Prostate gland (tissue), 2 donors: Measurements from ENCODE around the gene MYCL.

Experiments used
- POLR2A ChIP-seq: fragments of 450-650 bp; IDR thresholded peaks from one replicate; pipeline ENCODE4 v1.6.1; 2016; ENCODE audit warnings: antibody characterized with exemption, mild to moderate bottlenecking
- POLR2AphosphoS5 ChIP-seq: sonication (generic); formaldehyde crosslinking; IDR thresholded peaks from one replicate; pipeline ENCODE4 v1.6.1; 2017; ENCODE audit warnings: antibody characterized with exemption
- TF ChIP-seq, protein P1 (sequence below), 4 experiments: fragments of 200-600 bp in 2 of 4; fragments of 450-650 bp in 2 of 4; sonication (generic) in 2 of 4; IDR thresholded peaks; 1 replicate in 3 of 4; 2 replicates in 1 of 4; pipeline ENCODE4 v1.5.1; 2016 to 2019; ENCODE audit warnings: antibody characterized with exemption in 4 of 4, mild to moderate bottlenecking in 2 of 4, moderate library complexity in 2 of 4

DNA sequence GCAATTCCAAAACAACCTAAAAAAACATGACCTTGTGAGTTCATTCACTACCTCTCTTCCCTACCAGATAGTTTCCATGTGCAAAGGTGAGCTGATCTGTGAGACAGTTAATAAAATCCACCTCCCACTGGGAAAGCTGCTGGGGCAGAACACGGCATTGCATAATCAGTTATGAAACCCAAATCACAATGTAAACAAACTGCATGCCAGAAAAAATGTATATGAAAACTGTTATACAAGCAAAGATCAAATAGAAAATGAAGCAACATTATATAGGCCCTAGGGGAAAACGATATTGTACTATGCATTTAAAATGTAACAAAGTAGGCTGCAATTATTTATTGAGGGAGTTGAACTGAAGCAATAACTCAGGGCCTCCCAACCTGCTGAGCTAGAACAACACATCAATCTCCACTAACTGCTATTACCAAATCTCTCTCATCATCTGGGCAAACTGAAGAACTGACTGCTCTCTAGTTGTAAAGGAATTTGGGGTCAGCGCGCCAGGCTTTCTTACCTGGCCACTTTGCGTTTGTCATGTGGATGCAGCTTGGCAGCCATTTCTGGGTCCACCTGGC, 49.4 kb downstream of the MYCL start:
- TF ChIP-seq POLR2AphosphoS5 = peak; percentile 61
- TF ChIP-seq POLR2A = no peak
- TF ChIP-seq, protein P1, sequence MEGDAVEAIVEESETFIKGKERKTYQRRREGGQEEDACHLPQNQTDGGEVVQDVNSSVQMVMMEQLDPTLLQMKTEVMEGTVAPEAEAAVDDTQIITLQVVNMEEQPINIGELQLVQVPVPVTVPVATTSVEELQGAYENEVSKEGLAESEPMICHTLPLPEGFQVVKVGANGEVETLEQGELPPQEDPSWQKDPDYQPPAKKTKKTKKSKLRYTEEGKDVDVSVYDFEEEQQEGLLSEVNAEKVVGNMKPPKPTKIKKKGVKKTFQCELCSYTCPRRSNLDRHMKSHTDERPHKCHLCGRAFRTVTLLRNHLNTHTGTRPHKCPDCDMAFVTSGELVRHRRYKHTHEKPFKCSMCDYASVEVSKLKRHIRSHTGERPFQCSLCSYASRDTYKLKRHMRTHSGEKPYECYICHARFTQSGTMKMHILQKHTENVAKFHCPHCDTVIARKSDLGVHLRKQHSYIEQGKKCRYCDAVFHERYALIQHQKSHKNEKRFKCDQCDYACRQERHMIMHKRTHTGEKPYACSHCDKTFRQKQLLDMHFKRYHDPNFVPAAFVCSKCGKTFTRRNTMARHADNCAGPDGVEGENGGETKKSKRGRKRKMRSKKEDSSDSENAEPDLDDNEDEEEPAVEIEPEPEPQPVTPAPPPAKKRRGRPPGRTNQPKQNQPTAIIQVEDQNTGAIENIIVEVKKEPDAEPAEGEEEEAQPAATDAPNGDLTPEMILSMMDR (IDR thresholded peaks at IDR 0.05) = no peak
